22Rv1 (cell line): Measurements from ENCODE around the gene RHBDD1.

Source experiments
- H3K27ac ChIP-seq: fragments of 450-650 bp; 2 replicates; pipeline ENCODE4 v1.5.1; 2017
- CTCF ChIP-seq: fragments of 450-650 bp; IDR thresholded peaks from 2 replicates; pipeline ENCODE4 v1.5.1; 2017; ENCODE audit warnings: mild to moderate bottlenecking
- ZFX ChIP-seq: fragments of 450-650 bp; IDR thresholded peaks from 2 replicates; pipeline ENCODE4 v1.6.1; 2017; ENCODE audit warnings: antibody characterized with exemption, borderline replicate concordance

Gene RHBDD1

GRCh38 chr2:227000123-227000522 is 164.3 kb downstream of the RHBDD1 start:
- no peak overlapping the region for H3K27ac ChIP-seq
- TF ChIP-seq ZFX = no peak
- TF ChIP-seq CTCF = no peak

GRCh38 chr2:227004482-227004881 is 168.6 kb downstream of the RHBDD1 start:
- H3K27ac ChIP-seq = no peak overlapping the region
- TF ChIP-seq ZFX (no peak), CTCF (no peak)

- TF ChIP-seq CTCF (no peak), ZFX (no peak)
These were observed 170.5 kb downstream of the RHBDD1 start for GRCh38 chr2:227006189-227006897.

GRCh38 chr2:227007148-227007547 is 171.3 kb downstream of the RHBDD1 start:
- H3K27ac ChIP-seq = no peak overlapping the region
- TF ChIP-seq CTCF (no peak), ZFX (no peak)

More at GRCh38 chr2:227006189-227006897, 170.5 kb downstream of the RHBDD1 start:
- H3K27ac ChIP-seq = no peak overlapping the region

GRCh38 chr2:227007940-227008339 is 172.1 kb downstream of the RHBDD1 start:
- H3K27ac ChIP-seq = no peak overlapping the region
- TF ChIP-seq ZFX (no peak), CTCF (no peak)

- TF ChIP-seq CTCF (no peak), ZFX (no peak)
- no peak overlapping the region for H3K27ac ChIP-seq
These were observed 174.6 kb downstream of the RHBDD1 start for GRCh38 chr2:227010433-227010832.

- no peak overlapping the region for H3K27ac ChIP-seq
- no peak for TF ChIP-seq CTCF
- TF ChIP-seq ZFX = no peak
These were observed 177.5 kb downstream of the RHBDD1 start for GRCh38 chr2:227013330-227013729.
